GM23338 (cell line): ENCODE results near the gene NCDN. TPM values are rescaled to one million over a fixed set of nuclear protein-coding genes. Genes with fewer than 3 reads are reported as not detected.

Experiments
- ATAC-seq: fragments of 200-7000 bp; cut with Tn5 transposase; 3 replicates; pipeline ENCODE4 v1.9.1; 2020
- DNase-seq: peaks from one replicate; pipeline ENCODE4 v3.0.0-alpha.2; 2015; ENCODE audit warnings: low spot score
- H2AFZ ChIP-seq: fragments of 200-600 bp; sonication (generic); 2 replicates; pipeline ENCODE4 v1.8.0; 2016; ENCODE audit warnings: antibody characterized with exemption, mild to moderate bottlenecking, moderate library complexity
- H3F3A ChIP-seq: fragments of 200-600 bp; sonication (generic); replicated peaks from 2 replicates; pipeline ENCODE4 v1.8.0; 2017; ENCODE audit warnings: antibody characterized with exemption, mixed run types, low read depth
- H3K27ac ChIP-seq: fragments of 200-600 bp; sonication (generic); 2 replicates; pipeline ENCODE4 v1.6.1; 2016; ENCODE audit warnings: low read depth
- H3K27me3 ChIP-seq: fragments of 200-600 bp; sonication (generic); 2 replicates; pipeline ENCODE4 v1.8.0; 2016; ENCODE audit warnings: mild to moderate bottlenecking, mixed run types, moderate library complexity; ENCODE audit not compliant: insufficient read depth
- H3K36me3 ChIP-seq: fragments of 200-600 bp; sonication (generic); 2 replicates; pipeline ENCODE4 v1.8.0; 2016; ENCODE audit warnings: mild to moderate bottlenecking; ENCODE audit not compliant: insufficient read depth
- H3K4me1 ChIP-seq: fragments of 200-600 bp; sonication (generic); 2 replicates; pipeline ENCODE4 v1.8.0; 2016; ENCODE audit warnings: mild to moderate bottlenecking, moderate library complexity; ENCODE audit not compliant: insufficient read depth
- H3K4me2 ChIP-seq: fragments of 200-600 bp; sonication (generic); 2 replicates; pipeline ENCODE4 v1.7.1; 2017; ENCODE audit warnings: mixed run types
- H3K4me3 ChIP-seq: fragments of 200-600 bp; sonication (generic); 2 replicates; pipeline ENCODE4 v1.6.1; 2016; ENCODE audit warnings: mixed run types
- H3K79me2 ChIP-seq: fragments of 200-600 bp; sonication (generic); replicated peaks from 2 replicates; pipeline ENCODE4 v1.8.0; 2017; ENCODE audit warnings: mild to moderate bottlenecking; ENCODE audit not compliant: insufficient read depth
- H3K9me2 ChIP-seq: fragments of 200-600 bp; sonication (generic); 2 replicates; pipeline ENCODE4 v1.8.0; 2017; ENCODE audit not compliant: insufficient read depth
- H4K20me1 ChIP-seq: fragments of 200-600 bp; sonication (generic); replicated peaks from 2 replicates; pipeline ENCODE4 v1.8.0; 2017; ENCODE audit warnings: mild to moderate bottlenecking; ENCODE audit not compliant: insufficient read depth
- H3K27ac Mint-ChIP-seq: 2 replicates; pipeline ENCODE4 v1.8.0; 2020; ENCODE audit warnings: inconsistent platforms, mild to moderate bottlenecking, moderate library complexity, mixed read lengths
- H3K27me3 Mint-ChIP-seq: 3 replicates; pipeline ENCODE4 v1.8.0; 2022; ENCODE audit warnings: low read depth, mild to moderate bottlenecking, moderate library complexity, mixed read lengths, inconsistent platforms; ENCODE audit not compliant: insufficient read depth, poor library complexity
- H3K36me3 Mint-ChIP-seq: 3 replicates; pipeline ENCODE4 v1.8.0; 2021; ENCODE audit warnings: low read depth, mild to moderate bottlenecking, inconsistent platforms, moderate library complexity, mixed read lengths
- H3K4me1 Mint-ChIP-seq: 3 replicates; pipeline ENCODE4 v1.8.0; 2020; ENCODE audit warnings: mild to moderate bottlenecking, inconsistent platforms, mixed read lengths
- H3K4me3 Mint-ChIP-seq: 3 replicates; pipeline ENCODE4 v1.8.0; 2021; ENCODE audit warnings: moderate library complexity, mild to moderate bottlenecking, inconsistent platforms, mixed read lengths
- H3K9me3 Mint-ChIP-seq: 3 replicates; pipeline ENCODE4 v1.8.0; 2020; ENCODE audit warnings: moderate library complexity, mild to moderate bottlenecking, inconsistent platforms, mixed read lengths
- CTCF ChIP-seq, 2 experiments: fragments of 200-600 bp in 1 of 2; sonication (generic) in 1 of 2; conservative IDR thresholded peaks; 2 replicates each; pipeline versions ENCODE4 v1.5.1 to v1.6.1; 2016 to 2017; ENCODE audit warnings: antibody characterized with exemption in 2 of 2, low read depth in 2 of 2, mild to moderate bottlenecking in 2 of 2, moderate library complexity in 1 of 2
- JUNB ChIP-seq: IDR thresholded peaks from one replicate; pipeline ENCODE4 v1.6.1; 2016; ENCODE audit warnings: antibody characterized with exemption; ENCODE audit not compliant: unreplicated experiment
- NANOG ChIP-seq: IDR thresholded peaks from 2 replicates; pipeline ENCODE4 v1.6.1; 2016; ENCODE audit warnings: antibody characterized with exemption, borderline replicate concordance
- POLR2AphosphoS5 ChIP-seq: IDR thresholded peaks from 2 replicates; pipeline ENCODE4 v1.6.1; 2016; ENCODE audit warnings: antibody characterized with exemption, low read depth
- ZNF331 ChIP-seq: fragments of 250-450 bp; sonication (Bioruptor Pico); IDR thresholded peaks from 2 replicates; pipeline ENCODE4 v1.5.0; 2020; ENCODE audit warnings: low read depth, mild to moderate bottlenecking, moderate library complexity
- polyA plus RNA-seq: library from polyadenylated mRNA; unstranded; fragments of >200 nt; fragmentation: Nextera tagmentation; extraction: Ambion mirVana; gene quantifications from 2 replicates; pipeline ENCODE4 v1.2.1, GENCODE V29; 2016
- total RNA-seq: library from RNA; depleted of rRNA; stranded (reverse); fragments of >200 nt; shearing (Covaris generic); gene quantifications from 2 replicates; pipeline ENCODE4 v1.2.3, GENCODE V29; 2014
- TF ChIP-seq, protein P1 (sequence below): fragments of 250-450 bp; sonication (Bioruptor Pico); IDR thresholded peaks from 2 replicates; pipeline ENCODE4 v1.5.0; 2020; ENCODE audit warnings: mild to moderate bottlenecking, moderate library complexity
- TF ChIP-seq, protein P2 (sequence below): IDR thresholded peaks from 2 replicates; pipeline ENCODE4 v1.6.1; 2016; ENCODE audit warnings: antibody characterized with exemption

NCDN gene
- total and polyA plus RNA-seq, 2 experiments from 2014 or later, result 13.2 to 44.2 TPM

GRCh38 chr1:35524106-35524505, 33.5 kb upstream of the NCDN start (continued):
- TF ChIP-seq, protein P1, sequence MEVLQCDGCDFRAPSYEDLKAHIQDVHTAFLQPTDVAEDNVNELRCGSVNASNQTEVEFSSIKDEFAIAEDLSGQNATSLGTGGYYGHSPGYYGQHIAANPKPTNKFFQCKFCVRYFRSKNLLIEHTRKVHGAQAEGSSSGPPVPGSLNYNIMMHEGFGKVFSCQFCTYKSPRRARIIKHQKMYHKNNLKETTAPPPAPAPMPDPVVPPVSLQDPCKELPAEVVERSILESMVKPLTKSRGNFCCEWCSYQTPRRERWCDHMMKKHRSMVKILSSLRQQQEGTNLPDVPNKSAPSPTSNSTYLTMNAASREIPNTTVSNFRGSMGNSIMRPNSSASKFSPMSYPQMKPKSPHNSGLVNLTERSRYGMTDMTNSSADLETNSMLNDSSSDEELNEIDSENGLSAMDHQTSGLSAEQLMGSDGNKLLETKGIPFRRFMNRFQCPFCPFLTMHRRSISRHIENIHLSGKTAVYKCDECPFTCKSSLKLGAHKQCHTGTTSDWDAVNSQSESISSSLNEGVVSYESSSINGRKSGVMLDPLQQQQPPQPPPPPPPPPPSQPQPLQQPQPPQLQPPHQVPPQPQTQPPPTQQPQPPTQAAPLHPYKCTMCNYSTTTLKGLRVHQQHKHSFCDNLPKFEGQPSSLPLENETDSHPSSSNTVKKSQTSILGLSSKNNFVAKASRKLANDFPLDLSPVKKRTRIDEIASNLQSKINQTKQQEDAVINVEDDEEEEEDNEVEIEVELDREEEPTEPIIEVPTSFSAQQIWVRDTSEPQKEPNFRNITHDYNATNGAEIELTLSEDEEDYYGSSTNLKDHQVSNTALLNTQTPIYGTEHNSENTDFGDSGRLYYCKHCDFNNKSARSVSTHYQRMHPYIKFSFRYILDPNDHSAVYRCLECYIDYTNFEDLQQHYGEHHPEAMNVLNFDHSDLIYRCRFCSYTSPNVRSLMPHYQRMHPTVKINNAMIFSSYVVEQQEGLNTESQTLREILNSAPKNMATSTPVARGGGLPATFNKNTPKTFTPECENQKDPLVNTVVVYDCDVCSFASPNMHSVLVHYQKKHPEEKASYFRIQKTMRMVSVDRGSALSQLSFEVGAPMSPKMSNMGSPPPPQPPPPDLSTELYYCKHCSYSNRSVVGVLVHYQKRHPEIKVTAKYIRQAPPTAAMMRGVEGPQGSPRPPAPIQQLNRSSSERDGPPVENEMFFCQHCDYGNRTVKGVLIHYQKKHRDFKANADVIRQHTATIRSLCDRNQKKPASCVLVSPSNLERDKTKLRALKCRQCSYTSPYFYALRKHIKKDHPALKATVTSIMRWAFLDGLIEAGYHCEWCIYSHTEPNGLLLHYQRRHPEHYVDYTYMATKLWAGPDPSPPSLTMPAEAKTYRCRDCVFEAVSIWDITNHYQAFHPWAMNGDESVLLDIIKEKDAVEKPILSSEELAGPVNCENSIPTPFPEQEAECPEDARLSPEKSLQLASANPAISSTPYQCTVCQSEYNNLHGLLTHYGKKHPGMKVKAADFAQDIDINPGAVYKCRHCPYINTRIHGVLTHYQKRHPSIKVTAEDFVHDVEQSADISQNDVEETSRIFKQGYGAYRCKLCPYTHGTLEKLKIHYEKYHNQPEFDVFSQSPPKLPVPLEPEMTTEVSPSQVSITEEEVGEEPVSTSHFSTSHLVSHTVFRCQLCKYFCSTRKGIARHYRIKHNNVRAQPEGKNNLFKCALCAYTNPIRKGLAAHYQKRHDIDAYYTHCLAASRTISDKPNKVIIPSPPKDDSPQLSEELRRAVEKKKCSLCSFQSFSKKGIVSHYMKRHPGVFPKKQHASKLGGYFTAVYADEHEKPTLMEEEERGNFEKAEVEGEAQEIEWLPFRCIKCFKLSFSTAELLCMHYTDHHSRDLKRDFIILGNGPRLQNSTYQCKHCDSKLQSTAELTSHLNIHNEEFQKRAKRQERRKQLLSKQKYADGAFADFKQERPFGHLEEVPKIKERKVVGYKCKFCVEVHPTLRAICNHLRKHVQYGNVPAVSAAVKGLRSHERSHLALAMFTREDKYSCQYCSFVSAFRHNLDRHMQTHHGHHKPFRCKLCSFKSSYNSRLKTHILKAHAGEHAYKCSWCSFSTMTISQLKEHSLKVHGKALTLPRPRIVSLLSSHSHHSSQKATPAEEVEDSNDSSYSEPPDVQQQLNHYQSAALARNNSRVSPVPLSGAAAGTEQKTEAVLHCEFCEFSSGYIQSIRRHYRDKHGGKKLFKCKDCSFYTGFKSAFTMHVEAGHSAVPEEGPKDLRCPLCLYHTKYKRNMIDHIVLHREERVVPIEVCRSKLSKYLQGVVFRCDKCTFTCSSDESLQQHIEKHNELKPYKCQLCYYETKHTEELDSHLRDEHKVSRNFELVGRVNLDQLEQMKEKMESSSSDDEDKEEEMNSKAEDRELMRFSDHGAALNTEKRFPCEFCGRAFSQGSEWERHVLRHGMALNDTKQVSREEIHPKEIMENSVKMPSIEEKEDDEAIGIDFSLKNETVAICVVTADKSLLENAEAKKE, result no peak

DNA sequence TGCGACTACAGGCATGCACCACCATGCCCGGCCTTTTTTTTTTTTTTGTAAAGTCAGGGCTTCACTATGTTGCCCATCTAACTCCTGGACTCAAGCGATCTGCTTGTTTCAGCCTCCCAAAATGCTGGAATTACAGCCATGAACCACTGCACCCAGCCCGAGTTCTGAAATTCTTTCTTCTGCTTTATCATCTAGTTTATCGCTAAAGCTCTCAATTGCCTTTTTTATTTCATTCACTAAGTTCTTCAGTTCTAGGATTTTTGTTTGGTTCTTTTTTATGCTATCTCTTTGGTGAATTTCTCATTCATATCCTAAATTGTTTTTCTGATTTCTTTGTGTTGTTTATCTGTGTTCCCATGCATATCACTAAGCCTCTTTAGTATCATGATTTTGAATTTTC, 27.4 kb upstream of the NCDN start:
- ATAC-seq (no peak), DNase-seq (no peak)
- no peak overlapping the region for H3K4me3 Mint-ChIP-seq
- no peak overlapping the region for H3K27ac ChIP-seq
- H3K4me1 ChIP-seq, result peaks cover 16% of the 10 kb centered on the region
- no peak overlapping the region for H3K4me2 ChIP-seq
- peaks cover 3% of the 10 kb centered on the region for H3K27me3 Mint-ChIP-seq
- H3K36me3 ChIP-seq, result peaks cover 12% of the 10 kb centered on the region
- no peak overlapping the region for H3K4me3 ChIP-seq
- H3K79me2 ChIP-seq, result peaks cover 37% of the 10 kb centered on the region
- H3K9me2 ChIP-seq, result no peaks in the 10 kb centered on the region
- no peaks in the 10 kb centered on the region for H3K27me3 ChIP-seq
- peaks cover 37% of the 10 kb centered on the region; the same call in 2 of the 3 replicates for H3K9me3 Mint-ChIP-seq
- H3F3A ChIP-seq, result no peaks in the 10 kb centered on the region
- H3K27ac Mint-ChIP-seq, result no peak overlapping the region
- H4K20me1 ChIP-seq, result no peaks in the 10 kb centered on the region
- peaks cover 70% of the 10 kb centered on the region for H3K36me3 Mint-ChIP-seq
- no peak overlapping the region for H2AFZ ChIP-seq
- peaks cover 19% of the 10 kb centered on the region for H3K4me1 Mint-ChIP-seq
- TF ChIP-seq CTCF (conservative IDR thresholded peaks at IDR 0.05; ENCODE audit: low read depth in 2 of 2) (no peak), NANOG (no peak), POLR2AphosphoS5 (no peak), ZNF331 (CRISPR knock-in tag) (no peak), JUNB (no peak)
- TF ChIP-seq, protein P1, result no peak
- TF ChIP-seq, protein P2, sequence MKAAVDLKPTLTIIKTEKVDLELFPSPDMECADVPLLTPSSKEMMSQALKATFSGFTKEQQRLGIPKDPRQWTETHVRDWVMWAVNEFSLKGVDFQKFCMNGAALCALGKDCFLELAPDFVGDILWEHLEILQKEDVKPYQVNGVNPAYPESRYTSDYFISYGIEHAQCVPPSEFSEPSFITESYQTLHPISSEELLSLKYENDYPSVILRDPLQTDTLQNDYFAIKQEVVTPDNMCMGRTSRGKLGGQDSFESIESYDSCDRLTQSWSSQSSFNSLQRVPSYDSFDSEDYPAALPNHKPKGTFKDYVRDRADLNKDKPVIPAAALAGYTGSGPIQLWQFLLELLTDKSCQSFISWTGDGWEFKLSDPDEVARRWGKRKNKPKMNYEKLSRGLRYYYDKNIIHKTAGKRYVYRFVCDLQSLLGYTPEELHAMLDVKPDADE, result no peak
